GM18867 (cell line): Measurements from ENCODE around the gene EXO1.
"Not testable (repeated sequence)": the region's sequence is repeated elsewhere in the genome, so short reads cannot be mapped to it uniquely, and the experiment has no call there.

Source experiments
- ATAC-seq: cut with Tn5 transposase; IDR thresholded peaks from one replicate; pipeline ENCODE4 v1.9.1; 2021; ENCODE audit warnings: mild to moderate bottlenecking, moderate library complexity; ENCODE audit not compliant: unreplicated experiment

Gene EXO1

GRCh38 chr1:241834733-241835377 is 13.1 kb upstream of the EXO1 start:
- no peak for ATAC-seq

- no peak for ATAC-seq
Measured at GRCh38 chr1:241836941-241837340, 11.1 kb upstream of the EXO1 start.

- ATAC-seq, result no peak
Measured at GRCh38 chr1:241837416-241837815, 10.6 kb upstream of the EXO1 start.

- no peak for ATAC-seq
Measured at GRCh38 chr1:241837901-241838300, 10.1 kb upstream of the EXO1 start.

GRCh38 chr1:241838897-241839296 is 9.1 kb upstream of the EXO1 start:
- no peak for ATAC-seq

GRCh38 chr1:241839369-241839979 is 8.5 kb upstream of the EXO1 start:
- ATAC-seq, result no peak

- ATAC-seq, result no peak
Measured at GRCh38 chr1:241840164-241840563, 7.8 kb upstream of the EXO1 start.

- ATAC-seq, result no peak
Measured at GRCh38 chr1:241841691-241842090, 6.3 kb upstream of the EXO1 start.

GRCh38 chr1:241842565-241842964 is 5.4 kb upstream of the EXO1 start:
- ATAC-seq, result no peak

GRCh38 chr1:241844593-241844992 is 3.4 kb upstream of the EXO1 start:
- no peak for ATAC-seq

GRCh38 chr1:241846375-241846774 is 1.6 kb upstream of the EXO1 start:
- ATAC-seq, result no peak

GRCh38 chr1:241846862-241847539 is 1.0 kb upstream of the EXO1 start:
- ATAC-seq, result no peak

- ATAC-seq, result no peak
Measured at GRCh38 chr1:241847540-241847795, 536 bp upstream of the EXO1 start.

- ATAC-seq, result no peak
Measured at GRCh38 chr1:241848686-241849344, 811 bp downstream of the EXO1 start.

- ATAC-seq, result no peak
Measured at GRCh38 chr1:241849345-241849695, 1.3 kb downstream of the EXO1 start.

- ATAC-seq, result not testable (repeated sequence)
Measured at GRCh38 chr1:241855545-241856140, 7.6 kb downstream of the EXO1 start.

- ATAC-seq, result peak; percentile 80
Measured at GRCh38 chr1:241857131-241857530, 9.1 kb downstream of the EXO1 start.

GRCh38 chr1:241860922-241861321 is 12.9 kb downstream of the EXO1 start:
- no peak for ATAC-seq

GRCh38 chr1:241869022-241869421 is 21.0 kb downstream of the EXO1 start:
- no peak for ATAC-seq

GRCh38 chr1:241870336-241870735 is 22.3 kb downstream of the EXO1 start:
- no peak for ATAC-seq

- ATAC-seq, result no peak
Measured at GRCh38 chr1:241870746-241871430, 22.9 kb downstream of the EXO1 start.
